Spleen (tissue), 7 donors: Measurements from ENCODE around the gene EYA2.

Experiments
- CTCF ChIP-seq, 11 experiments: fragments of 200-600 bp in 7 of 11; fragments of 450-650 bp in 4 of 11; sonication (generic) in 4 of 11; IDR thresholded peaks in 8 of 11; conservative IDR thresholded peaks in 3 of 11; 1 replicate in 7 of 11; 2 replicates in 4 of 11; pipeline versions ENCODE4 v1.4.0 to v1.8.0; 2016 to 2021; ENCODE audit warnings: antibody characterized with exemption in 11 of 11, inconsistent platforms in 4 of 11, mild to moderate bottlenecking in 1 of 11
- POLR2A ChIP-seq, 3 donors: fragments of 450-650 bp; IDR thresholded peaks; one replicate each; pipeline ENCODE4 v1.5.1; 2017; ENCODE audit warnings: antibody characterized with exemption in 3 of 3, mild to moderate bottlenecking in 1 of 3
- POLR2AphosphoS5 ChIP-seq, 3 donors: sonication (generic); formaldehyde crosslinking; IDR thresholded peaks; one replicate each; pipeline ENCODE4 v1.5.1; 2017; ENCODE audit warnings: antibody characterized with exemption in 3 of 3
- donor health status: DM: no; HTN: no; CAD: no; lungs with moderate emphysema.
- donor health status: DM: no; HTN: no; CAD: no.
- donor health status: DM: no; HTN: no; CAD: no.

GRCh38 chr20:47146686-47147085, 252.0 kb downstream of the EYA2 start:
- TF ChIP-seq CTCF (IDR thresholded peaks at IDR 0.05 in 8 of 11, conservative IDR thresholded peaks at IDR 0.05 in 3 of 11): no peak
- TF ChIP-seq POLR2AphosphoS5 (IDR thresholded peaks at IDR 0.05): no peak
- TF ChIP-seq POLR2A (IDR thresholded peaks at IDR 0.05): no peak
